ENCODE measurements around the gene GSTA4. TPM values are rescaled to one million over a fixed set of nuclear protein-coding genes. Genes with fewer than 3 reads are reported as not detected.

GSTA4 gene
- total and polyA plus RNA-seq, 2 of the 13 experiments (the other 11 are each of a cell fraction or from before 2014, with no cell fraction given): 34.1 to 53.6 TPM

DNA sequence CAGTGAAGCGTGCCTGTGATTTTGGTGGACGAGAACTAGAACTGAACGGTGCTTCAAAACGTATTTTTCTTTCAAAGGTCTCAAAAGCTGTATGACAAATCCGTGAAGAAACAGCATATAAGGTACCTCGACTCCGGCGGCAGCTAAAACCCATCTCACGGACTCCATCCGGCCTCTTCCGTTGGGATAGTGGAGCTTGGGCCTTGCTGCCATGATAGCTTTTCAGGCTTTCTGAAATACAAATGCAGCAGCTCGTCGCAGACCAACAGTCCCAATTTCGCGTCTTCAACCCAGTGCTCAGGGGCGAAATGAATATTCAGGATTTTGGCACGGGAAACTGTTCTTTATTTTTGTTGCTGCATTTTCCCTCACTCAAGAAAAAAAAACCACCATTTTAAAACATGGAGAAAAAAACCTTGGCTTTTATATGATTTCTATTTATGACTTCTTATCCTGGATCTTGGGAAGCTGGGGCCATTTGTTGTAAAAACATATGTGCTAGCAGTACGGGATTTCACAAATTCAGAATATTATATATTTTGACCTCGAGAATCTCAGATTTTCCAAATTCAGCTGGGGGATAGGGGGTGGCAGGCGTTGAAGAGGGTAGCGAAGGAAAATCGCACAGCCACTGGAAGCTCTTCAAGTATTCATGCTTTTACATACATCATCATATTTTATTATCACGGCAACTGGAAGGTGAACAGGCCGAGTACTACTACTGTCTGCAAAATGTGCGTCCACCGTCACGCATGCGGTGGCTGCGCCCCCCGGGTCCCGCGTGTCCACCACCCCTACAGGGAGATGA lies 849 bp downstream of the GSTA4 start (continued):
- TF ChIP-seq GLMP (CRISPR knock-in tag; IDR thresholded peaks at IDR 0.05; ENCODE audit: borderline replicate concordance): no peak; the same call in 1 of the 2 replicates
- TF ChIP-seq RARA (CRISPR knock-in tag; IDR thresholded peaks at IDR 0.05): 0 out of 2 replicates have a peak, but pooled peaks have one; percentile 0
- TF ChIP-seq, protein P1, sequence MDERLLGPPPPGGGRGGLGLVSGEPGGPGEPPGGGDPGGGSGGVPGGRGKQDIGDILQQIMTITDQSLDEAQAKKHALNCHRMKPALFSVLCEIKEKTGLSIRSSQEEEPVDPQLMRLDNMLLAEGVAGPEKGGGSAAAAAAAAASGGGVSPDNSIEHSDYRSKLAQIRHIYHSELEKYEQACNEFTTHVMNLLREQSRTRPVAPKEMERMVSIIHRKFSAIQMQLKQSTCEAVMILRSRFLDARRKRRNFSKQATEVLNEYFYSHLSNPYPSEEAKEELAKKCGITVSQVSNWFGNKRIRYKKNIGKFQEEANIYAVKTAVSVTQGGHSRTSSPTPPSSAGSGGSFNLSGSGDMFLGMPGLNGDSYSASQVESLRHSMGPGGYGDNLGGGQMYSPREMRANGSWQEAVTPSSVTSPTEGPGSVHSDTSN (CRISPR knock-in tag; IDR thresholded peaks at IDR 0.05): no peak
- no peak for TF ChIP-seq DRAP1 (CRISPR knock-in tag; IDR thresholded peaks at IDR 0.05)
- no peak for TF ChIP-seq MATR3 (CRISPR knock-in tag; IDR thresholded peaks at IDR 0.05)
- TF ChIP-seq FLYWCH1 (CRISPR knock-in tag; IDR thresholded peaks at IDR 0.05): no peak
- no peak for TF ChIP-seq RXRA (CRISPR knock-in tag; IDR thresholded peaks at IDR 0.05)
- TF ChIP-seq ZSCAN12 (CRISPR knock-in tag; IDR thresholded peaks at IDR 0.05): no peak
- TF ChIP-seq ZNF335 (CRISPR knock-in tag; IDR thresholded peaks at IDR 0.05): no peak
- no peak for TF ChIP-seq ZBTB3 (CRISPR knock-in tag; IDR thresholded peaks at IDR 0.05; ENCODE audit: borderline replicate concordance, low read depth)
- TF ChIP-seq, protein P2, sequence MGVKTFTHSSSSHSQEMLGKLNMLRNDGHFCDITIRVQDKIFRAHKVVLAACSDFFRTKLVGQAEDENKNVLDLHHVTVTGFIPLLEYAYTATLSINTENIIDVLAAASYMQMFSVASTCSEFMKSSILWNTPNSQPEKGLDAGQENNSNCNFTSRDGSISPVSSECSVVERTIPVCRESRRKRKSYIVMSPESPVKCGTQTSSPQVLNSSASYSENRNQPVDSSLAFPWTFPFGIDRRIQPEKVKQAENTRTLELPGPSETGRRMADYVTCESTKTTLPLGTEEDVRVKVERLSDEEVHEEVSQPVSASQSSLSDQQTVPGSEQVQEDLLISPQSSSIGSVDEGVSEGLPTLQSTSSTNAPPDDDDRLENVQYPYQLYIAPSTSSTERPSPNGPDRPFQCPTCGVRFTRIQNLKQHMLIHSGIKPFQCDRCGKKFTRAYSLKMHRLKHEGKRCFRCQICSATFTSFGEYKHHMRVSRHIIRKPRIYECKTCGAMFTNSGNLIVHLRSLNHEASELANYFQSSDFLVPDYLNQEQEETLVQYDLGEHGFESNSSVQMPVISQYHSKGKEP (CRISPR knock-in tag; IDR thresholded peaks at IDR 0.05): no peak
- no peak for TF ChIP-seq ZSCAN21 (CRISPR knock-in tag; IDR thresholded peaks at IDR 0.05; ENCODE audit: borderline replicate concordance)
- no peak for TF ChIP-seq MLLT10 (CRISPR knock-in tag; IDR thresholded peaks at IDR 0.05)
- TF ChIP-seq U2AF2 (IDR thresholded peaks at IDR 0.05; ENCODE audit: low read depth, low read length): no peak
- TF ChIP-seq SP2 (CRISPR knock-in tag; IDR thresholded peaks at IDR 0.05): no peak
- no peak for TF ChIP-seq GABPB1 (CRISPR knock-in tag; IDR thresholded peaks at IDR 0.05)
- TF ChIP-seq, protein P3, sequence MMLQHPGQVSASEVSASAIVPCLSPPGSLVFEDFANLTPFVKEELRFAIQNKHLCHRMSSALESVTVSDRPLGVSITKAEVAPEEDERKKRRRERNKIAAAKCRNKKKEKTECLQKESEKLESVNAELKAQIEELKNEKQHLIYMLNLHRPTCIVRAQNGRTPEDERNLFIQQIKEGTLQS (CRISPR knock-in tag; IDR thresholded peaks at IDR 0.05): no peak
- TF ChIP-seq, protein P4, sequence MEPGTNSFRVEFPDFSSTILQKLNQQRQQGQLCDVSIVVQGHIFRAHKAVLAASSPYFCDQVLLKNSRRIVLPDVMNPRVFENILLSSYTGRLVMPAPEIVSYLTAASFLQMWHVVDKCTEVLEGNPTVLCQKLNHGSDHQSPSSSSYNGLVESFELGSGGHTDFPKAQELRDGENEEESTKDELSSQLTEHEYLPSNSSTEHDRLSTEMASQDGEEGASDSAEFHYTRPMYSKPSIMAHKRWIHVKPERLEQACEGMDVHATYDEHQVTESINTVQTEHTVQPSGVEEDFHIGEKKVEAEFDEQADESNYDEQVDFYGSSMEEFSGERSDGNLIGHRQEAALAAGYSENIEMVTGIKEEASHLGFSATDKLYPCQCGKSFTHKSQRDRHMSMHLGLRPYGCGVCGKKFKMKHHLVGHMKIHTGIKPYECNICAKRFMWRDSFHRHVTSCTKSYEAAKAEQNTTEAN (CRISPR knock-in tag; conservative IDR thresholded peaks at IDR 0.05): no peak
- no peak for TF ChIP-seq GTF2F1 (IDR thresholded peaks at IDR 0.05; ENCODE audit: low read length)
- TF ChIP-seq STAG1 (CRISPR knock-in tag; IDR thresholded peaks at IDR 0.05): peak; percentile 14; the same call in 1 of the 2 replicates
- TF ChIP-seq ZNF616 (CRISPR knock-in tag; IDR thresholded peaks at IDR 0.05; ENCODE audit: low read depth): no peak
- no peak for TF ChIP-seq ZBTB14 (CRISPR knock-in tag; IDR thresholded peaks at IDR 0.05)
- TF ChIP-seq HMGA1 (CRISPR knock-in tag; conservative IDR thresholded peaks at IDR 0.05): no peak
- no peak for TF ChIP-seq MED13 (CRISPR knock-in tag; IDR thresholded peaks at IDR 0.05)
